ENCODE data around the gene KANSL1. TPM values are rescaled to one million over a fixed set of nuclear protein-coding genes. Genes with fewer than 3 reads are reported as not detected.
"Not testable (repeated sequence)": the region's sequence is repeated elsewhere in the genome, so short reads cannot be mapped to it uniquely, and the experiment has no call there.

Gene KANSL1
- total and polyA plus RNA-seq, 4 donors: 16.2 to 189 (median 47.4) TPM

DNA sequence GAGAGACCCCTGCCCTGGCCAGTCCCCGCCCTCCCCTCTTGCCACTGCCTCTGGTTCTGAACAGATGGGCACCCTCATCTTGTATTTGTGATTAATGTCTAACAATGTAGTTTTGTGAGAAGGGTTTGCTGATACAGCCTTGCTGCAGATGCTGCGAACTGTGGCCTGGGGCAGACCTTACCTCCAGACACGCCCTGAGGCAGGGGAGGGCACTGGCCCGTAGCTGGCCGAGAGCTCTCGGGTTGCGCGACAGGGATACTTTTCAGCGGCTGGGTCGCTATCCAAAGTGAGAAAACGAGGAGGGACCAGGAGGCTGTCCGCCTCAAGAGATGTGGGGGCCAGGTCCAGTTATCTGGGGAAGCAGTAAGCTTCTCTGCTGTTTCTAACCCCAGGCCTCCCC, 172.2 kb downstream of the KANSL1 start:
- H3K9me3 ChIP-seq (ENCODE audit: control insufficient read depth in 4 of 4, insufficient read depth in 3 of 4, low read length in 3 of 4): no peaks in the 10 kb centered on the region
- H3K27ac ChIP-seq (ENCODE audit: low read depth in 1 of 2, low read length in 1 of 2): no peak overlapping the region
- no peak for TF ChIP-seq CTCF (IDR thresholded peaks at IDR 0.05; ENCODE audit: control extremely low read depth, extremely low read depth)
- ATAC-seq (ENCODE audit: insufficient read depth, low FRiP score) (no peak), DNase-seq (no peak)
- peaks cover 2 to 11% (median 2%) of the 10 kb centered on the region in 4 donors for H3K36me3 ChIP-seq (ENCODE audit: control insufficient read depth in 4 of 4, insufficient read depth in 4 of 4, low read length in 4 of 4)
- H3K4me3 ChIP-seq: no peak overlapping the region
- no peaks in the 10 kb centered on the region for H3K27me3 ChIP-seq (ENCODE audit: control insufficient read depth in 3 of 3, insufficient read depth in 3 of 3, low read length in 2 of 3)
- H3K9ac ChIP-seq (ENCODE audit: insufficient read depth in 1 of 2, low read length in 2 of 2): no peak overlapping the region
- WGBS, 2 donors: 93 to 94% methylated on average over 12 of the region's 12 CpGs
- no peaks in the 10 kb centered on the region for H3K4me1 ChIP-seq (ENCODE audit: control insufficient read depth in 5 of 5, insufficient read depth in 5 of 5, low read length in 5 of 5)

GRCh38 chr17:46020023-46020761, 173.0 kb downstream of the KANSL1 start:
- Histone ChIP-seq H3K27ac (ENCODE audit: low read depth in 1 of 2, low read length in 1 of 2) (no peak overlapping the region), H3K9ac (ENCODE audit: insufficient read depth in 1 of 2, low read length in 2 of 2) (no peak overlapping the region), H3K36me3 (ENCODE audit: control insufficient read depth in 4 of 4, insufficient read depth in 4 of 4, low read length in 4 of 4) (peaks cover 0 to 8% (median 2%) of the 10 kb centered on the region in 4 donors), H3K4me1 (ENCODE audit: control insufficient read depth in 5 of 5, insufficient read depth in 5 of 5, low read length in 5 of 5) (no peaks in the 10 kb centered on the region), H3K9me3 (ENCODE audit: control insufficient read depth in 4 of 4, insufficient read depth in 3 of 4, low read length in 3 of 4) (no peaks in the 10 kb centered on the region), H3K27me3 (ENCODE audit: control insufficient read depth in 3 of 3, insufficient read depth in 3 of 3, low read length in 2 of 3) (no peaks in the 10 kb centered on the region), H3K4me3 (no peak overlapping the region)
- DNase-seq (no peak), ATAC-seq (ENCODE audit: insufficient read depth, low FRiP score) (no peak)
- no peak for TF ChIP-seq CTCF (IDR thresholded peaks at IDR 0.05; ENCODE audit: control extremely low read depth, extremely low read depth)
- 87 to 92% methylated on average over 14 of the region's 14 CpGs for WGBS, 2 donors

- H3K4me1 ChIP-seq (ENCODE audit: control insufficient read depth in 5 of 5, insufficient read depth in 5 of 5, low read length in 5 of 5); H3K4me3 ChIP-seq; H3K9ac ChIP-seq (ENCODE audit: insufficient read depth in 1 of 2, low read length in 2 of 2); H3K9me3 ChIP-seq (ENCODE audit: control insufficient read depth in 4 of 4, insufficient read depth in 3 of 4, low read length in 3 of 4); DNase-seq; H3K27me3 ChIP-seq (ENCODE audit: control insufficient read depth in 3 of 3, insufficient read depth in 3 of 3, low read length in 2 of 3); H3K36me3 ChIP-seq (ENCODE audit: control insufficient read depth in 4 of 4, insufficient read depth in 4 of 4, low read length in 4 of 4); ATAC-seq (ENCODE audit: insufficient read depth, low FRiP score); H3K27ac ChIP-seq (ENCODE audit: low read depth in 1 of 2, low read length in 1 of 2): not testable (repeated sequence)
- 93 to 94% methylated on average over 8 of the region's 8 CpGs for WGBS, 2 donors
Observed at GRCh38 chr17:46019408-46019925, 173.8 kb downstream of the KANSL1 start.

- H3K9ac ChIP-seq (ENCODE audit: insufficient read depth in 1 of 2, low read length in 2 of 2): no peak overlapping the region
- H3K36me3 ChIP-seq (ENCODE audit: control insufficient read depth in 4 of 4, insufficient read depth in 4 of 4, low read length in 4 of 4): no peaks in the 10 kb centered on the region
- no peak for ATAC-seq (ENCODE audit: insufficient read depth, low FRiP score)
- no peaks in the 10 kb centered on the region for H3K9me3 ChIP-seq (ENCODE audit: control insufficient read depth in 4 of 4, insufficient read depth in 3 of 4, low read length in 3 of 4)
- WGBS, 2 donors: 76 to 85% methylated on average over 9 of the region's 9 CpGs
- TF ChIP-seq CTCF (IDR thresholded peaks at IDR 0.05; ENCODE audit: control extremely low read depth, extremely low read depth): no peak
- H3K4me3 ChIP-seq: no peak overlapping the region
- peaks cover 0 to 12% (median 3%) of the 10 kb centered on the region in 5 donors for H3K4me1 ChIP-seq (ENCODE audit: control insufficient read depth in 5 of 5, insufficient read depth in 5 of 5, low read length in 5 of 5)
- DNase-seq: peak; percentile 30 to 75 (median 57)
- H3K27me3 ChIP-seq (ENCODE audit: control insufficient read depth in 3 of 3, insufficient read depth in 3 of 3, low read length in 2 of 3): no peaks in the 10 kb centered on the region
- H3K27ac ChIP-seq (ENCODE audit: low read depth in 1 of 2, low read length in 1 of 2): no peak overlapping the region
Observed at GRCh38 chr17:46013502-46014165, 179.6 kb downstream of the KANSL1 start.
